Ramos (cell line): ENCODE measurements around the gene CLIC5.

ENCODE experiments used
- in situ Hi-C: fragments of 300-500 bp; cut with MboI; formaldehyde crosslinking; loops from one replicate; pipeline ENCODE4 v1.14.3; 2022; ENCODE audit warnings: low sequenced_read_pairs; ENCODE audit not compliant: unreplicated experiment

Gene CLIC5

DNA sequence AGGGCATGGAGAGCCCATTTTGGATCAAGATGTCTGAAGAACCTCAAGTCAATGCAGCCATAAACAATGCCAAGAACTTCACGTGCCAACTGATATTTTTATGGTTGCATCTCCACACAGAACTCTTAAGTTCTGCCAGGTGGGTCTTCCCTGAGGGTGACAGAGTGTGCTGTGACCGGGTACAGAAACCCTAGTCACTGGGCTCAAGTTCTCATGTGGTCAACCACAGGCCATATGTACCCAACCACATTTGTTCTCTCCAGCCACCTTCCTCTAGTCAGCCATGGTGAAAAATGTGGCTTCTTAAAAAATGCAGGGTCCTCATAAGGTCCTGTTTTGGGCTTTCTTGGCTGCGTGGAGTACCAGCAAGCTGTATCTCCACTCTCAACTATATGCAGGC lies 48.9 kb downstream of the CLIC5 start:
- in situ Hi-C loops = no loop called here

DNA sequence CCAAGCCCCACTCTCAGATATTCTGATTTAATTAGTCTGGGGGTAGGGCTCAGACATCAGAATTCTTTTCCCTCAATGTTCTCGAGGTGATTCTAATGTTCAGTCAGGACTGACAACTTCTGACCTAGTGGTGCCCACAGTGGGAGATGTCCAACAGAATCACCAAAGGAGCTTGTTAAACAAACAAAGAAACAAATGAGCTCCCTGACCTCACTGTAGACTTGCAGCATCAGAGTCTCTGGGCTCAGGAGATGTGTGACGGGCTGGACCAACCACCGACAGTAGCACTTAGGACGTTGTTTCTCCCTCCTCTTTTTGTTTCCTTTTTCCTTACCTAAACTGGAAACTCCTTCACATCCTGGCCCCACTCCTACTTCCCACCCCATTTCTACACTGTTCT lies 49.3 kb downstream of the CLIC5 start:
- in situ Hi-C loops = no loop called here

DNA sequence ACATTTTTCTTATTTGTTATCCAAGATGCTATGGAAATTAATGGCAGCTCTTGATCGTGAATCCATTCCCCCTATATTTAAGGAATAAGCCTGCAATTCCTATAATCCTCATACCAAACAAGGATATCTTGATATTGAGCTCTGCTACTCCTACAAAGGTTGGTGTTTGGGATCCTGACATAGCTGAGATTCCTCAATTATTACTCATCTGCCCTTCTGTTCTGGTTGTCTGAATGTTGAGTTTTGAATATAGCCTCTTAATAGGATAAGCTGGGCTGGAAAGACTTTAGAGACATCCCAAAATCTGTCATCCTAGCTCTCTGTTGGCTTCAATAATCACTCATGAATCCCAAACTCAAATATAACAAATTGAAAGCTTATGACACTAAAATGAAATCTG lies 49.9 kb downstream of the CLIC5 start:
- in situ Hi-C loops = no loop called here

DNA sequence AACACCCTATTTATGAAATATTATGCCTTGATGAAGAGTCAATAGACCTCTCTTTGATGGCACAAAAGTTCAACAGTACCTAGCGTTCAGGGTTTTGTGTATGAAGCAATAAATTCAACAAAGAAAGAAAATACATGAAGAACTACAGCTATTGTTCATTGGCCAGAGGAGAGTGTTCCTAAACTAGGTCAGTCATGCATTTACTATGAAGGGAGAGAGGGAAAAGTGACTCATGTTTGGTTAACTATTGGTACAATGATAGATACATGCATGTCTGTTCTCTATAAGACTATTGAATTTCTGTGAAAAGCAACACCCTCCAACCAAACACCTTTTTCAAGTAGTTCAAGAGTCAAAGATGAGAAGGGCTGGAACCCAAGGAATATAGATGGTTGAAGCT lies 50.7 kb downstream of the CLIC5 start:
- in situ Hi-C loops = no loop called here

DNA sequence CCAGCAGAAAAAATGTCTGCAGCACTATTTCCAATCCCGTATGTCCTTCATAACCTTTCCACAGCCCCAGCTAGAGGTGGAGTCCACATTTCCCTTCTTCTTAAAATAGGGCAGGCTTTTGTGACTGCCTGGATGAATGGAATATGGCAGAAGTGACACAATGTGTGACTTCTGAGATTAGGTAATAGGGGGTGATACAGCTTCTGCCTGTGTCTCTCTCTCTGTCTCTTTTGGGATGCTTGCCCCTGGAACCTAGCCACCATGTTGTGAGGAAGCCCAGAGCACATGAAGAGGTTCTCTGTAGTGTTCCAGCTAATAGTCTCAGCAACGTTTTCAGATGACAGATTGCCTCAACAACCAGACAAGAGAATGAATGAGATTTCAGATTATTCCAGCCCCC lies 51.4 kb downstream of the CLIC5 start:
- in situ Hi-C loops = no loop called here

DNA sequence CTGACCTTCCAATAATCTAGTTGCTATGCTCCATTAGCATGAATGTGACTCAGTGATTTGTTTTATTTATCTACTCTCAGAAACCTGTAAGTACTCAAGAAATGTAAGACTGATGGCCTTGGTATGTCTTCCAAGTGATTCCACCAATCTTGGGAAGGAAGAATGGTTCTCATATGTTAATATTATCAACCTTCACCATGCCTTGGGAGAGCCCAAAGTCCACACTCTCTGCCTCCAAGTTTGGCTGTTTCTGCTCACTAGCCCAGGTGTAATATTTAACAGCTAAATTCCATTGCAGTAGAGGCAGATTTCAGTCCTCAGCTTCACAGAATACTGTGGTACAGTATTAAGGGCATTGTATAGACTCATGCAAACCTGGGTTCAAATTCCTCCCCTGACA lies 51.8 kb downstream of the CLIC5 start:
- in situ Hi-C loops = no loop called here

DNA sequence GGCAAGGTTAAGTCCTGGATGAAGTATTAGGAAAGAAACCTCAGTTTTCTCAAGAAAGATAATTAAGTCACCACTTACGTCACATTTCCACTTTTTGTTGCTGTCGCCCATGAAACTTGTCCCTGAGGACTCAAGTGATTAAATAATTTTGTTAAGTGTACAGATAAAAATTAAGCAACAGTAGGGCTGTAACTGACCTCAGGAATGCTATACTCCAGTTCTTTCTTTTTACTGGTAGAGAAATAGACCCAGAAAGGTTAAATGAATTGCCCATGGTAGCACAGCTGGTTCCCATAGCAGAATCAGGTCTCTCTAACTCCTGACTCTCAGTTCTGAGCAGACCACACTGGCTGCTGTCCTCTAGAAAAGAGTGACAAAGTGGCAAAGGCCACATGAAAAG lies 54.5 kb downstream of the CLIC5 start:
- in situ Hi-C loops = no loop called here

DNA sequence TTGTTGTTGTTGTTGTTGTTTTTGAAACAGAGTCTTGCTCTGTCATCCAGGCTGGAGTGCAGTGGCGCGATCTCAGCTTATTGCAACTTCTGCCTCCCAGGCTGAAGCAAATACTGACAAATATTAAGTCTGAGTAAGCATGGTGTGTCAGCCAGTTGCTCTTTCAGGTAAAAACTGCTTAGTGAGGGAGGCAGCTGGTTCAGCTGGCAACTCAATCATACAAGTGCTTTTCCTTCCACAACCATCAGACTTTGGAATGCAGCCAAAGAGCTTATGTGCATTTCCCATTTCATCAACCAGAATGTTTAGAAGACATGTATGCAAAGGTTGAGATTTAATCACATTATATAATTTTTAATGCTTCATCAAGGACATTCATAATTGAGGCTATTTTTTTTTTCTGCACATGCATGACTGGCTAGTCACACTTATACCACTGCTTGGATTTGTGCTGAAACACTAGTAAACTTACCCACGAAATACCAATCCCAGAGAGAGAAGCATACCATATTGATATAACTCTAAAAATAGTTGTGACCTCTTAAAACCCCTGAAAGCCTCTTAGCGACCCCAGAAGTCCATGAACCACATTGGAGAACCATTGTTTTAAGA lies 56.0 kb downstream of the CLIC5 start:
- in situ Hi-C loops = no loop called here

DNA sequence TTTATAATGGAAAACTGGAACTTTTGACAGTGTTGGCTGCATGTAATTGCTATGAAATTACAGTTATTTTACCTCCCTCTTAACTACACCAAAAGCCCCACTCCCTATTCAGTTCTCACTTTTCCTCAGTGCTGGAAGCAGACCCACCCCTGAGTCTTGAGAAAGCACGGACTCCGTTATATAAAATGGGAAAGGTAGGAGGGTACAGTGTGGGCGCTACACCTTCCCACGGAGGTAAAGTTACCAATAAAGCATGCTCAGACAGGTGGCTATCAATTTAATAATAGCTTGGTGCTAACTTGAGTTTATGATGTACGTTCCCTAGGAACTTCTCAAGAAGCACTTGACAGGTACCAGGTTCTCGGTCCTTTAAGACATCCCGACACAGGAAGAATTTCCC lies 59.0 kb downstream of the CLIC5 start:
- in situ Hi-C loops = no loop called here

DNA sequence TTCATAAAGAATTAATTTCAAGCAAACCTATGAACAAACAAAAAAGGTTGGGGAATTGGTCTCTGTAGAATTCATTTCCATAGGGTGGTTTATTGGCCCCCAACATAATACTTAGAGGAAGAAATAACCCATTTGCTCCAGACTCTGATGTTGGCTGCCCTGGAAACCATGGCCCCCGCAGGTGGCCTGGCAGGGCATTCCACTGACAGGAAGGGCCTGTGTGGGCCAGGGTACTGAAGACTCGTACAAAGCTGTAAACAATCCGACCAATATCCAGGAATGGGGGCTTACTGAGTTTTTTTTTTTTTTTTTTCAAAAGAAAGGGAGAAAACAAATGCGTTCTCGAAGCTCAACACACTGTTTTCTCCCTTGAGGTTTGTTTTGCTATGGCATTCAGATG lies 59.5 kb downstream of the CLIC5 start:
- in situ Hi-C loops = no loop called here

DNA sequence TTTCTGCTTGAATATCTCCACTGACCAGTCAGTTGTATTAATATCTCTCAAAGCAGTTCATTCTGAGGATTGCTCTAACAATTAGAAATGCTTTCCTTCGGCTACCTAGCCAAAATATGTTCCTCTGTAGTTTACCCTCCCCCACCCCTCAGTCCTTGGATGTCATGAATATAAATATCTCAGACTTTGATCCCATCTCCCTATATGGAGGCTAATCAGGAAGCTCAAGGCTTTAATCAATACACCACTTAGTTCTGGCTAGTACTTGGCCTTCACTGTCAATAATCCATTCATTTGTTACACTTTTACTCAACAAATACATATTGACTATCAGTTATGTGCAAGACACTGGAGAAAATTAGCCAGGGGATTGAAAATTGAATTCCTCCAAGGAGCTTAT lies 60.1 kb downstream of the CLIC5 start:
- in situ Hi-C loops = no loop called here

DNA sequence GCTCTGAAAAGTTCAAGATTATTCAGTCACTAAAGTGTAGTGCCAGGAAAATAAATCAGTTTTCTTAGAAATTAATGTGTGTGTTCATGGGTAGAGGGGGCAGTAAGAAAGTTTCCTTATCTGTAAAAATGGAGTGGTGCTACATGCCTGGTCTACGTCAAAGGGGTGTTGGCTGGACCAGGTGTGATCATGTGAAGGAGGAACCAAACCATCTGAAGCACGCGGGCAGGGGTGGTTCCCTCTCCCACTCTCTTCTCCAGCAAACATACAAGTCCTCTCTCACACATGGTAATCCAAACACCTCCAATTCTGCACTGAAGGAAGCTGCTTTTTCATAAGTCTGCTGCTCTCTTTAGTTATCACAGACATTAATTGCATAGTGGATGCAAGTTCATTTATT lies 63.1 kb downstream of the CLIC5 start:
- in situ Hi-C loops = no loop called here

DNA sequence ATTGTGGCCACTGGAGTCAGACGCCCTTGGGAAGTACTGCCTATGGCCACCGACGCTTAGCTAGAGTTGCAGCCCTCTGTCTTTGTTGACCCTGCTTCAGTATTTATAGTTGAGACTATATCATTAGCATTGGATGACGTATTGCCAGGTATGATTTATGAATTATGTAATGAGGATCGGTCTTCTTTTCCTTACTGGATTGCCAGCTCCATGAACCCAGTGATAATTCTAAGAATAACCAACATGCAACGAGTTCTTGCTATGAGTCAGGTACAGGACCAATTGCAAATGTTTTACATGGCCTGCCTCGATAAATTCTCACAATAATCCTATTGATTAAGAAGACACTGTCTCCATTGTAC lies 63.5 kb downstream of the CLIC5 start:
- in situ Hi-C loops = no loop called here

DNA sequence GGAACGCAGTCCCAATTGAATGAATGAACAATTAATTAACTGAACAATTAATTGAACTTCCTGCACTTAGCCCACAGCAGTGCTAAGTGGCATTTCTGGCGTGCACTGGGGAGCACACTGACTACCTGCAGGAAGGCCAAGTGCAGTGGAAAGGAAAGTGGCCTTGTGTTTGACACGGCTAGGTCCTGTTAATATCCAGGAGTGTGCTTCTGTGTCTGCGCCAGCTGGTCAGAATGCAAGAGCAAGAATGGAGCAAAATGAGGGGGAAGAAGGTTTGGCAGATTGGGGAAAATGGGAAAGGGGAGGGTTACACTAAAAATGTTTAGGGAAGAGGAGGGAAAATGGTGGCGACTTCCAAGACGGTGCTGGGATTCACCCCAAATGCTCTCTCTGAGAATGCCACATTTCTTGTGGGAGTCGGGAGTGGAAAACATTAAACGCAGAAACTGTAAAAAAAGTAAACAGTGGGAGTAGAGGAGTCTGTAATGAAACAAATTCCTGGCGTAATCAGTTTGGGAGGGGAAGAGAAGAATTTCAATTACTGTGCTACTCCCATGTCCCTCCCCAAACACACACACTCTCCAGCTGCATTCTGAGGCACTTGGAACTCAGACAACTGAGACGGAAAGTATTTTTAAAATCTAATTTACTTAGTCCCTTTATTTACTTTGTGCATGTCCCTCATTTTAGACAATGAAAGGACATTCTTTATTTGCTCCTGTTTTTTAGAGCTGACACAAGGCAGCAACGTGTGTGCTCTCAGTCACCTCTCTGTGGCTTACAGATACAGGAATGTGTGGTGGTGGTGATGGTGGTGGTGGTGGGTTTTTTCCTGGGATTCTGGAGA lies 64.1 kb downstream of the CLIC5 start:
- in situ Hi-C loops = no loop called here

DNA sequence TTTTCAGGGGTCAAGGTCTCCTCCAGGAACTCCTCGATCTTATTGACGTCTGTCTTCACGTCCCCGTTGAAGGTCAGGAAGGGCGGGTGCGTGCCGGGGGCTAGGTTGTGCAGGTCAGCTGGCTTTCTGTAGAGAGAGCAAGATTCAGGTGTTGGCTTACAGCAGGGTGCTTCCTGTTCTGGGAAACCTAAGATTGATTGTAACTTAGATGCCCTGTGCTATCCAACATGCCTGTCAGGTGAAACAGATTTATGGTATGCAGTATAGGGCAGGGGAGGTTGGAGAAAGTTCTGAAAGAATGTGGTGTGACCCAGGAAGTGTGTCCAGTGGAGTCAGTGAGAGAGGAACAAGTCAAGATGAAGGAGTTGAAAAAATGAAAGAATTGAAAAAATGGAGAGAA lies 66.4 kb downstream of the CLIC5 start:
- in situ Hi-C loops = no loop called here

DNA sequence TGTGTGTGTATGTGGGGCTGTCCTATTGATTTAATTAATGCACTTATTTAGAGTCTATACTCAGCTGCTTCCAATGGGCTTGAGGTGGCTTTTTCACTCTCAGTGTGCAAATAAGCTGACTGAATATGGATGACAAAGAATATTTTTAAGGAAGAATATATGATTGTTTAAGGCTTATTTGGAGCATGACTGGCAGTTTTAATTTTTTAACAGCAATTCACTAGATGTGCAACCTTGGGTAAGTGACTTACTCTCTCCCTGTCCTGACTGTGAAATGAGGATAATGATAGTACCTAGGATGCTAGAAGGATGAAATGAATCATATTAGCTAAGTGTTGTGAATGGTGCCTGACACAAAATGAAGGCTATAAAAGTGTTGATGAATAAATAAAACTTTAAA lies 67.9 kb downstream of the CLIC5 start:
- in situ Hi-C loops = no loop called here

DNA sequence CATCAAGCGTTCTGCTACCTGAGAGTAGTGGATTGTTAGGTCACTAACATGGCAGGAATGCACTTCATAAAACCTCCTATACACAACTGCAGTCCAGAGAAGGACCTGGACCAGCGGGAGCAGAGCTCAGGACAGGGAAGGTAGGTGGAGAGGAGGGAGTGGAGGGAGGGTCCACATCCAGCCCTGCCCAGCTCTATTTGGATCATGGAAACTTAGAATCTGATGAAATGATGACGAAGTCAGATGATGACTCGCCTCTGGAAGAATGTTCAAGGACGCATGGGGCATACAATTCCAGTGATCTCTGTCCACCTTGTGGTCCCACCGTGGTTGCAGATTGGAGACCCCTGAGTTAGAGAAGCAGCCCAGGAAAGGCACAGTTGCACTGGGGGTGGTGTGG lies 68.8 kb downstream of the CLIC5 start:
- in situ Hi-C loops = no loop called here

DNA sequence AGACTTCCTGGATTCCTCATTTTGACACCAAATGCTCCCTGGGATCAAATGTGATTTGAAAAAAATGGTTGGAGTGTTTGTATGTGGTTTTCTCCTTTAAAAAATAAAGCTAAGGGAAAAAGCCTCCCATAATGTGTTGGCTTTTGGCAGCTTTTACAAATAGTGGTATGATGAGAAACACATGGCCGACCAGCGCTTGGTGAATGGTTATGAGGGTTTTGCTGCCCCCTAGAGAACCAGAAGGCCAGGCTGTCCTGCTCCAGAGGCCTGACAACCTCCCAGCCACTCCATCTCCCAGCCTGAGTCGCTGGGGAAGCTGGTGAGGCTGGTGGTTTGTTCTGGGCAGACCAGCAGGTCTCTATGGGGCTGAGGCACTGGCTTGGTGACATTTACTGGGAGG lies 69.3 kb downstream of the CLIC5 start:
- in situ Hi-C loops = no loop called here

DNA sequence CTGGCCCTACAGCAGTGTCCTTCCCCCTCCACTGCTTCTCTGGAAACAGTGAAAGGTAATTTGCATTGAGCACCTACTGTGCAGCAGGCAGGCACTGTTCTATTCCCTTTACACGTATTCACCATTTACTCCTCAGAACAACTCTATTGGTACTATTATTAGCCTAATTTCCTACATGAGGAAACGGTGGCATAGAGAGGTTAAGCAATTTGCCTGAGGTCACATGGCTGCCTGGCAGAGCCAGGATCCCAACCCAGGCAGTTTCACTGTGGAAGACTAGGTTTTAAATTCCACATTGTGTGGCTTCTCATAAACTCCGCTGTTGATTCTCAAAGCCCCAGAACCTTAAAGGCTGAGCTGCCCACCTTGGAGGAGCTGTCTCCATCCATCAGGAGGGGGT lies 72.7 kb downstream of the CLIC5 start:
- in situ Hi-C loops = no loop called here

DNA sequence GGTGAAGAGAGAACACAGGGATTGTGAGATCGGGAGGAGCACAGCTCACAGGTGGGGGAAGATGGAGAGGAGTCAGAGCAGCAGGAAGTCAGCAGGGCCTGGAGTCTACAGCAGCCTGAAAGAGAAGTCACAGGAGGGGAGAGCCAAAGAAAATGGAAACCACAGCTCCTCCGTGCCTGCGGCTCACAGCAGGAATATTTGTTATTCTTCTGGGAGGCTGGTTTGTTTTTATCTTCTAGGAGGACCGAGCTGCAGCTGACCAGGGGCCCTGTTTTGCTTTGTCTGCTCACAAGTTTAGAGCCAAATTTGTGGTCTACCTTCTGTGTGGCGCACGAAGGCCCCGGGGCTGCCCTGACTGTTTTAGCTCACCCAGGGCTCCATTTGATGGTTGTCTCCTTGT lies 81.8 kb downstream of the CLIC5 start:
- in situ Hi-C loops = no loop called here

DNA sequence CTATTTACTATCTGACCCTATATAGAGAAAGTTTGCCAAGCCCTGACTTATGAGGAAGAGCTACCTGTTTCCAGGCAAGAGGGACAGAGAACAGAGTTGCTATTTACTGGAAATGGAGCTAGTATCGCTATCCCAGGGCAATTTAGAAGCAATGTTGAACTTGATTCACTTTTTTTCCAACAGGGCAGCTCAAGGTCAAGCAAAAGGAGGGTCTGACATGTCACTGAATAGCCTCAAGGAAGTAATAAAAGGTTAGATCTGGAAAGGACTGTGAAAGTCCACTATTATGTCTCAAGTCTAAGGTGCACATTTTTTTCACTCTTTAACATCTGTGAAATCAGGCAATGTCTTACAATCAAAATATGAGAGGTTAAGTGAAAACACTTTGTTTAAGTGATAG lies 84.4 kb downstream of the CLIC5 start:
- in situ Hi-C loops = no loop called here

DNA sequence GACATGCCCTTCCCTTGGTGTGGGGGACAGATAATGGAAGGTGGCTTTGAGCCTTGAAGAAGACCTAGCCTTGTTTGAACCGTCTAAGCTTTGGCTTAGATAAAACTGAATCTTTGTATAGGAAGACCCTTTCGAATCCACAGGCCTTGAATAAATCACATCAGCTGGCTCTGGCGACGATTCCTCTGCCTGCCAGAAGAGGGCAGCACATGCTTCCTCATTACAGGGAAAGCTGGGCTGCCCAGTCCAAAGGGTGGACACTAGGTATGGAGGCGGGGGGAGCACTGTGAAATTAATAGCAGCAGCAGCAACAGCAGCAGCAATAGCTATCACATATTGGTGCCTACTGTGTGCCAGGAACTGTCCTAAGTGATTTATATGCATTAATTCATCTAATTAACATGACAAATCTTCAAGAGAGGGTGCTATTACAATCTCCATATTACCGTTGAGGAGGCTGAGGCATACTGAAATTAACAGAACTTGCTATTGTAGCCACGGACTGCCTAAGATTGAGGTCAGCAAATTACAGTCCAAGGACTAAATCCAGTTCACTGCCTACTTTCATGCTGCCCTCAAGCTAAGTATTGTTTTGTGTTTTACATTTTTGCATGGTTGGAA lies 85.1 kb downstream of the CLIC5 start:
- in situ Hi-C loops = no loop called here
